ENCODE measurements around the gene DMRTC2.

Gene DMRTC2

GRCh38 chr19:41894350-41894749 is 49.5 kb downstream of the DMRTC2 start:
- no peak for DNase-seq

- DNase-seq = no peak
Measured at GRCh38 chr19:41895745-41896580, 51.1 kb downstream of the DMRTC2 start.

GRCh38 chr19:41896581-41896942 is 51.7 kb downstream of the DMRTC2 start:
- no peak for DNase-seq

- DNase-seq = no peak
Measured at GRCh38 chr19:41897181-41897580, 52.3 kb downstream of the DMRTC2 start.

GRCh38 chr19:41897820-41898219 is 53.0 kb downstream of the DMRTC2 start:
- no peak for DNase-seq

- DNase-seq = no peak
Measured at GRCh38 chr19:41898235-41898634, 53.4 kb downstream of the DMRTC2 start.

Measured in CD4-positive, alpha-beta T cell treated with Interleukin-15 for 1 hour (primary cell).